ENCODE data around the gene NFKBIB. TPM values are rescaled to one million over a fixed set of nuclear protein-coding genes. Genes with fewer than 3 reads are reported as not detected.

The NFKBIB gene
- total and polyA plus RNA-seq, 10 donors, result 18.1 to 33.5 (median 23.1) TPM

GRCh38 chr19:38956264-38956663 is 56.5 kb downstream of the NFKBIB start:
- H3K27ac ChIP-seq, result no peak overlapping the region
- TF ChIP-seq POLR2A (IDR thresholded peaks at IDR 0.05) (no peak), CTCF (IDR thresholded peaks at IDR 0.05 in 8 of 11, conservative IDR thresholded peaks at IDR 0.05 in 3 of 11) (no peak), POLR2AphosphoS5 (IDR thresholded peaks at IDR 0.05) (no peak)

GRCh38 chr19:38958301-38958700 is 58.5 kb downstream of the NFKBIB start:
- no peak for TF ChIP-seq POLR2AphosphoS5 (IDR thresholded peaks at IDR 0.05)
- no peak for TF ChIP-seq CTCF (IDR thresholded peaks at IDR 0.05 in 8 of 11, conservative IDR thresholded peaks at IDR 0.05 in 3 of 11)
- TF ChIP-seq POLR2A (IDR thresholded peaks at IDR 0.05), result no peak
- WGBS, 5 donors, result 81 to 89% (median 85%) methylated on average over 2 of the region's 2 CpGs
- H3K4me3 ChIP-seq, result no peak overlapping the region
- DNase-seq, result no peak
- H3K36me3 ChIP-seq, result no peaks in the 10 kb centered on the region
- intact Hi-C loops (cut with DNase I; ENCODE audit: low total_unique reads), result no loop called here
- peaks cover 0 to 8% (median 5%) of the 10 kb centered on the region in 6 donors for H3K4me1 ChIP-seq
- H3K27ac ChIP-seq, result no peak overlapping the region
- peaks cover 0 to 18% (median 0%) of the 10 kb centered on the region in 7 donors for H3K27me3 ChIP-seq (replicated peaks in 1 of 7)
- no peaks in the 10 kb centered on the region for H3K9me3 ChIP-seq

More at GRCh38 chr19:38956264-38956663, 56.5 kb downstream of the NFKBIB start:
- intact Hi-C loops (cut with DNase I; ENCODE audit: low total_unique reads), result no loop called here
- H3K27me3 ChIP-seq (replicated peaks in 1 of 7), result peaks cover 0 to 35% (median 0%) of the 10 kb centered on the region in 7 donors
- H3K9me3 ChIP-seq, result no peaks in the 10 kb centered on the region
- DNase-seq, result no peak
- H3K4me3 ChIP-seq, result no peak overlapping the region
- H3K4me1 ChIP-seq, result no peaks in the 10 kb centered on the region
- 83 to 95% (median 87%) methylated on average over 2 of the region's 2 CpGs for WGBS, 5 donors
- H3K36me3 ChIP-seq, result no peaks in the 10 kb centered on the region

Other genes starting within 250 kb of the NFKBIB start
- gene CAPN12, start 155.5 kb upstream of the NFKBIB start, total RNA-seq, result 10 to 100 TPM in 5 of 7 donors, 1 to 10 TPM in 2; 9.0 to 25.6 (median 12.6) TPM
- gene CAPN12, start 155.5 kb upstream of the NFKBIB start, polyA plus RNA-seq, result 10 to 100 TPM; 15.2 to 33.3 (median 29.1) TPM
- 1 to 10 TPM in 1 of 7 donors, not detected in 6; 4.4 TPM for gene LGALS7, start 126.5 kb upstream of the NFKBIB start, total RNA-seq
- 1 to 10 TPM in 2 of 3 donors, under 1 TPM in 1; 0.52 to 7.4 (median 5.1) TPM for gene LGALS7, start 126.5 kb upstream of the NFKBIB start, polyA plus RNA-seq
- 10 to 100 TPM in 2 of 7 donors, 1 to 10 TPM in 2, not detected in 3; 1.1 to 60.3 (median 17.5) TPM for gene LGALS7B, start 110.8 kb upstream of the NFKBIB start, total RNA-seq
- gene LGALS7B, start 110.8 kb upstream of the NFKBIB start, polyA plus RNA-seq, result 100 to 1,000 TPM in 2 of 3 donors, 1 to 10 TPM in 1; 1.1 to 167 (median 116) TPM
- gene LGALS4, start 87.0 kb upstream of the NFKBIB start, total RNA-seq, result 1 to 10 TPM; 1.1 to 7.5 (median 2.8) TPM
- 1 to 10 TPM; 2.9 to 9.6 (median 9.3) TPM for gene LGALS4, start 87.0 kb upstream of the NFKBIB start, polyA plus RNA-seq
- 100 to 1,000 TPM; 119 to 293 (median 191) TPM for gene ECH1, start 68.2 kb upstream of the NFKBIB start, total RNA-seq
- gene ECH1, start 68.2 kb upstream of the NFKBIB start, polyA plus RNA-seq, result 100 to 1,000 TPM; 196 to 370 (median 216) TPM
- 100 to 1,000 TPM; 188 to 357 (median 294) TPM for gene HNRNPL, start 50.0 kb upstream of the NFKBIB start, total RNA-seq
- gene HNRNPL, start 50.0 kb upstream of the NFKBIB start, polyA plus RNA-seq, result 100 to 1,000 TPM; 147 to 175 (median 168) TPM
- 10 to 100 TPM; 14.5 to 31.3 (median 26.5) TPM for gene RINL, start 21.7 kb upstream of the NFKBIB start, total RNA-seq
- gene RINL, start 21.7 kb upstream of the NFKBIB start, polyA plus RNA-seq, result 10 to 100 TPM; 26.6 to 42.5 (median 36.0) TPM
- gene SIRT2, start 351 bp upstream of the NFKBIB start, total RNA-seq, result 10 to 100 TPM; 44.5 to 81.0 (median 61.8) TPM
- 10 to 100 TPM; 25.8 to 45.1 (median 30.7) TPM for gene SIRT2, start 351 bp upstream of the NFKBIB start, polyA plus RNA-seq
- gene CCER2, start 12.2 kb downstream of the NFKBIB start, total RNA-seq, result 1 to 10 TPM in 1 of 7 donors, under 1 TPM in 3, not detected in 3; 0.34 to 1.1 (median 0.57) TPM
- 1 to 10 TPM in 1 of 3 donors, under 1 TPM in 2; 0.77 to 2.9 (median 0.86) TPM for gene CCER2, start 12.2 kb downstream of the NFKBIB start, polyA plus RNA-seq
- 10 to 100 TPM; 12.5 to 37.4 (median 24.6) TPM for gene SARS2, start 30.8 kb downstream of the NFKBIB start, total RNA-seq
- gene SARS2, start 30.8 kb downstream of the NFKBIB start, polyA plus RNA-seq, result 10 to 100 TPM; 25.6 to 70.3 (median 50.7) TPM
- gene MRPS12, start 31.0 kb downstream of the NFKBIB start, total RNA-seq, result 10 to 100 TPM; 23.2 to 32.6 (median 26.0) TPM
- gene MRPS12, start 31.0 kb downstream of the NFKBIB start, polyA plus RNA-seq, result 10 to 100 TPM; 25.5 to 47.8 (median 47.1) TPM
- gene FBXO17, start 75.8 kb downstream of the NFKBIB start, total RNA-seq, result 1 to 10 TPM; 3.6 to 7.7 (median 5.0) TPM
- gene FBXO17, start 75.8 kb downstream of the NFKBIB start, polyA plus RNA-seq, result 1 to 10 TPM in 2 of 3 donors, under 1 TPM in 1; 0.91 to 2.6 (median 2.2) TPM
- 1 to 10 TPM in 5 of 7 donors, under 1 TPM in 2; 0.26 to 4.2 (median 1.9) TPM for gene FBXO27, start 132.6 kb downstream of the NFKBIB start, total RNA-seq
- under 1 TPM; 0.10 to 0.99 (median 0.61) TPM for gene FBXO27, start 132.6 kb downstream of the NFKBIB start, polyA plus RNA-seq
- not detected for gene ACP7, start 184.4 kb downstream of the NFKBIB start, total RNA-seq
- gene ACP7, start 184.4 kb downstream of the NFKBIB start, polyA plus RNA-seq, result not detected
- 10 to 100 TPM in 6 of 7 donors, 1 to 10 TPM in 1; 9.5 to 27.8 (median 19.8) TPM for gene PAK4, start 225.8 kb downstream of the NFKBIB start, total RNA-seq
- 10 to 100 TPM in 1 of 3 donors, 1 to 10 TPM in 2; 5.2 to 13.4 (median 7.7) TPM for gene PAK4, start 225.8 kb downstream of the NFKBIB start, polyA plus RNA-seq

Data from spleen (tissue), 11 donors.